ENCODE results near the gene FAM162A.
"Not testable (repeated sequence)": the region's sequence is repeated elsewhere in the genome, so short reads cannot be mapped to it uniquely, and the experiment has no call there.

FAM162A gene

DNA sequence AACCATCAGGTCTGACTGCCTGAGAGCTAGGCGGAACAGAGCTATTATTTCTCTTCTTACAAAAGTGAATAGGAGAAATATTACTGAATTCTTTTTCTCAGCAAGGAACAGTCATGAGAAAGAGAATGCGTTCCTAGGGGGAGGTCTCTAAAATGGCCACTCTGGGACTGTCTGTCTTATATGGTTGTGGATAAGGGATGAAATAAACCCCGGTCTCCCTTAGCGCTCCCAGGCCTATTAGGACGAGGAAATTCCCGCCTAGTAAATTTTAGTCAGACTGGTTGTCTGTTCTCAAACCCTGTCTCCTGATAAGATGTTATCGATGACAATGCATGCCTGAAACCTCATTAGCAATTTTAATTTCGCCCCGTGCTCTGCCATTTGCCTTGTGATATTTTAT is 52.0 kb downstream of the FAM162A start:
- Histone ChIP-seq H3K36me3 (ENCODE audit: insufficient read depth, low read length) (peaks cover 86% of the 10 kb centered on the region), H2AFZ (ENCODE audit: low read length) (no peak overlapping the region), H3K27ac (ENCODE audit: low read depth, low read length, poor library complexity, severe bottlenecking) (no peak overlapping the region), H3K4me1 (ENCODE audit: insufficient read depth, low read length, severe bottlenecking) (no peaks in the 10 kb centered on the region), H3K4me2 (ENCODE audit: low read length) (no peak overlapping the region), H3K4me3 (ENCODE audit: low read depth, low read length, poor library complexity, severe bottlenecking) (no peak overlapping the region), H3K27me3 (ENCODE audit: insufficient read depth, low read length) (no peaks in the 10 kb centered on the region), H3K9me2 (ENCODE audit: low read depth, low read length) (no peaks in the 10 kb centered on the region), H3K9me3 (ENCODE audit: low read length) (0 out of 2 replicates have a peak, but pooled peaks cover 2% of the 10 kb centered on the region), H4K20me1 (ENCODE audit: insufficient read depth, low read length) (no peaks in the 10 kb centered on the region), H3F3A (ENCODE audit: insufficient read depth, low read length) (no peaks in the 10 kb centered on the region), H3K79me2 (ENCODE audit: insufficient read depth, low read length) (no peaks in the 10 kb centered on the region), H3K9ac (ENCODE audit: low read length) (no peak overlapping the region)
- TF ChIP-seq, protein P1, sequence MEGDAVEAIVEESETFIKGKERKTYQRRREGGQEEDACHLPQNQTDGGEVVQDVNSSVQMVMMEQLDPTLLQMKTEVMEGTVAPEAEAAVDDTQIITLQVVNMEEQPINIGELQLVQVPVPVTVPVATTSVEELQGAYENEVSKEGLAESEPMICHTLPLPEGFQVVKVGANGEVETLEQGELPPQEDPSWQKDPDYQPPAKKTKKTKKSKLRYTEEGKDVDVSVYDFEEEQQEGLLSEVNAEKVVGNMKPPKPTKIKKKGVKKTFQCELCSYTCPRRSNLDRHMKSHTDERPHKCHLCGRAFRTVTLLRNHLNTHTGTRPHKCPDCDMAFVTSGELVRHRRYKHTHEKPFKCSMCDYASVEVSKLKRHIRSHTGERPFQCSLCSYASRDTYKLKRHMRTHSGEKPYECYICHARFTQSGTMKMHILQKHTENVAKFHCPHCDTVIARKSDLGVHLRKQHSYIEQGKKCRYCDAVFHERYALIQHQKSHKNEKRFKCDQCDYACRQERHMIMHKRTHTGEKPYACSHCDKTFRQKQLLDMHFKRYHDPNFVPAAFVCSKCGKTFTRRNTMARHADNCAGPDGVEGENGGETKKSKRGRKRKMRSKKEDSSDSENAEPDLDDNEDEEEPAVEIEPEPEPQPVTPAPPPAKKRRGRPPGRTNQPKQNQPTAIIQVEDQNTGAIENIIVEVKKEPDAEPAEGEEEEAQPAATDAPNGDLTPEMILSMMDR (IDR thresholded peaks at IDR 0.05; ENCODE audit: low read length): no peak

DNA sequence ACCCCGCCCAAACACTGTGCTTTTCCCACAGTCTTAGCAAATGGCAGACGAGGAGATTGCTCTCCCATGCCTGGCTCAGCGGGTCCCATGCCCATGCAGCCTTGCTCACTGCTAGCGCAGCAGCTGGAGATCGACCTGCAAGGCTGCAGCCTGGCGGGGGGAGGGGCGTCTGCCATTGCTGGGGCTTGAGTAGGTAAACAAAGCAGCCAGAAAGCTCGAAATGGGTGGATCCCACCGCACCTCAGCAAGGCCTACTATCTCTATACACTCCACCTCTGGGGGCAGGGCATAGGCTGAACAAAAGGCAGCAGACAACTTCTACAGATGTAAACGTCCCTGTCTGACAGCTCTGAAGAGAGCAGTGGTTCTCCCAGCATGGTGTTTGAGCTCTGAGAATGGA is 59.1 kb downstream of the FAM162A start:
- H3K27ac ChIP-seq (ENCODE audit: low read depth, low read length, poor library complexity, severe bottlenecking): no peak overlapping the region

DNA sequence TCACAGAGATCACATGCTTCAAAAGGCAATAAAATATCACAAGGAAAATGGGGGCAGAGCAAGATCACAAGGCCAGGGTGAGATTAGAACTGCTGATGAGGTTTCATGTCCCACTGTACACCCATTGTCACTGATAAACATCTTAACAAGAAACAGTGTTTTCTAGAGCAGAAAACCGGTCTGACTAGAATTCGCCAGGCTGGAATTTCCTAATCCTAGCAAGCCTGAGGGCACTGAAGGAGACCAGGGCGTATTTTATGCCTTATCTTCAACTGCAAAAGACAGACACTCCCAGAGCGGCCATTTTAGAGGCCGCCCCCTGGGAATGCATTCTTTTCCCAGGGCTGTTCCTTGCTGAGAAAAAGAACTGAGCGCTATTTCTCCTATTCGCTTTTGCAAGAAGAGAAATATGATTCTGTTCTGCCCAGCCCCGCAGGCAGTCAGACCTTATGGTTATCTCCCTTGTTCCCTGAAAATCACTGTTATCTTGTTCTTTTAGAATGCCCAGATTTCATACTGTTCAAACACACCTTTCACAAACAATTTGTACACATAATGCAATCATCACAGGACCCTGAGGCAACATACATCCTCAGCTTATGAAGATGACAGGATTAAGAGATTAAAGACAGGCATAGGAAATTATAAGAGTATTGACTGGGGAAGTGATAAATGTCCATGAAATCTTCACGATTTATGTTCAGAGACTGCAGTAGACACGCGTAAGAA is 59.9 kb downstream of the FAM162A start:
- not testable (repeated sequence) for H3K4me1 ChIP-seq (ENCODE audit: insufficient read depth, low read length, severe bottlenecking); H3K4me2 ChIP-seq (ENCODE audit: low read length); H3K27me3 ChIP-seq (ENCODE audit: insufficient read depth, low read length); H4K20me1 ChIP-seq (ENCODE audit: insufficient read depth, low read length); H3K4me3 ChIP-seq (ENCODE audit: low read depth, low read length, poor library complexity, severe bottlenecking); H3K9me2 ChIP-seq (ENCODE audit: low read depth, low read length); H3K9ac ChIP-seq (ENCODE audit: low read length); H3F3A ChIP-seq (ENCODE audit: insufficient read depth, low read length); H3K27ac ChIP-seq (ENCODE audit: low read depth, low read length, poor library complexity, severe bottlenecking); H3K79me2 ChIP-seq (ENCODE audit: insufficient read depth, low read length); H2AFZ ChIP-seq (ENCODE audit: low read length); H3K9me3 ChIP-seq (ENCODE audit: low read length)
- H3K36me3 ChIP-seq (ENCODE audit: insufficient read depth, low read length): peaks cover 80% of the 10 kb centered on the region

More for the DNA sequence above, 59.1 kb downstream of the FAM162A start:
- peaks cover 80% of the 10 kb centered on the region for H3K36me3 ChIP-seq (ENCODE audit: insufficient read depth, low read length)
- H2AFZ ChIP-seq (ENCODE audit: low read length): no peak overlapping the region
- no peak overlapping the region for H3K4me2 ChIP-seq (ENCODE audit: low read length)
- H3K27me3 ChIP-seq (ENCODE audit: insufficient read depth, low read length): no peaks in the 10 kb centered on the region
- H3K9me3 ChIP-seq (ENCODE audit: low read length): no peaks in the 10 kb centered on the region
- no peak overlapping the region for H3K9ac ChIP-seq (ENCODE audit: low read length)
- H3F3A ChIP-seq (ENCODE audit: insufficient read depth, low read length): no peaks in the 10 kb centered on the region
- no peaks in the 10 kb centered on the region for H3K79me2 ChIP-seq (ENCODE audit: insufficient read depth, low read length)
- no peak overlapping the region for H3K4me3 ChIP-seq (ENCODE audit: low read depth, low read length, poor library complexity, severe bottlenecking)
- no peaks in the 10 kb centered on the region for H3K9me2 ChIP-seq (ENCODE audit: low read depth, low read length)
- TF ChIP-seq EZH2 (IDR thresholded peaks at IDR 0.05; ENCODE audit: borderline replicate concordance, low read length): no peak
- TF ChIP-seq, protein P1 (IDR thresholded peaks at IDR 0.05; ENCODE audit: low read length): no peak
- H3K4me1 ChIP-seq (ENCODE audit: insufficient read depth, low read length, severe bottlenecking): no peaks in the 10 kb centered on the region
- no peaks in the 10 kb centered on the region for H4K20me1 ChIP-seq (ENCODE audit: insufficient read depth, low read length)

DNA sequence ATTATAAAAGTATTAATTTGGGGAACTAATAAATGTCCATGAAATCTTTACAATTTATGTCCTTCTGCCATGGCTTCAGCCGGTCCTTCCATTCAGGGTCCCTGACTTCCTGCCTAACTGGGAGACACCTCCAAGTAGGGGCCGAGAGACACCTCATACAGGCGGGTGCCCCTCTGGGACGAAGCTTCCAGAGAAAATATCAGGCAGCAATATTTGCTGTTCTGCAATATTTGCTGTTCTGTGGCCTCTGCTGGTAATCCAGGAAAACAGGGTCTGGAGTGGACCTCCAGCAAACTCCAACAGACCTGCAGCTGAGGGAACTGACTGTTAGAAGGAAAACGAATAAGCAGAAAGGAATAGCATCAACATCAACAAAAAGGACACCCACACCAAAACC is 60.5 kb downstream of the FAM162A start:
- H3K9me3 ChIP-seq (ENCODE audit: low read length); H3K27ac ChIP-seq (ENCODE audit: low read depth, low read length, poor library complexity, severe bottlenecking): not testable (repeated sequence)

DNA sequence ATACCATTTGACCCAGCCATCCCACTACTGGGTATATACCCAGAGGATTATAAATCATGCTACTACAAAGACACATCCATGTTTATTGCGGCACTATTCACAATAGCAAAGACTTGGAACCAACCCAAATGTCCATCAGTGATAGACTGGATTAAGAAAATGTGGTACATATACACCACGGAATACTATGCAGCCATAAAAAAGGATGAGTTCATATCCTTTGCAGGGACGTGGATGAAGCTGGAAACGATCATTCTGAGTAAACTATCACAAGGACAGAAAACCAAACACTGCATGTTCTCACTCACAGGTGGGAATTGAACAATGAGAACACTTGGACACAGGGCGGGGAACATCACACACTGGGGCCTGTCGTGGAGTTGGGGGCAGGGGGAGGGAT is 64.2 kb downstream of the FAM162A start:
- H2AFZ ChIP-seq (ENCODE audit: low read length); H3K27ac ChIP-seq (ENCODE audit: low read depth, low read length, poor library complexity, severe bottlenecking); H3K79me2 ChIP-seq (ENCODE audit: insufficient read depth, low read length); H3K9me3 ChIP-seq (ENCODE audit: low read length); H3K27me3 ChIP-seq (ENCODE audit: insufficient read depth, low read length); H3K9me2 ChIP-seq (ENCODE audit: low read depth, low read length); H3K4me2 ChIP-seq (ENCODE audit: low read length); H3K4me3 ChIP-seq (ENCODE audit: low read depth, low read length, poor library complexity, severe bottlenecking); H3F3A ChIP-seq (ENCODE audit: insufficient read depth, low read length); H4K20me1 ChIP-seq (ENCODE audit: insufficient read depth, low read length); H3K4me1 ChIP-seq (ENCODE audit: insufficient read depth, low read length, severe bottlenecking); H3K9ac ChIP-seq (ENCODE audit: low read length): not testable (repeated sequence)
- H3K36me3 ChIP-seq (ENCODE audit: insufficient read depth, low read length): peaks cover 76% of the 10 kb centered on the region

More for the DNA sequence above, 60.5 kb downstream of the FAM162A start:
- H3K4me2 ChIP-seq (ENCODE audit: low read length); H2AFZ ChIP-seq (ENCODE audit: low read length); H3K9me2 ChIP-seq (ENCODE audit: low read depth, low read length); H3K79me2 ChIP-seq (ENCODE audit: insufficient read depth, low read length); H3K4me1 ChIP-seq (ENCODE audit: insufficient read depth, low read length, severe bottlenecking); H3F3A ChIP-seq (ENCODE audit: insufficient read depth, low read length); H3K4me3 ChIP-seq (ENCODE audit: low read depth, low read length, poor library complexity, severe bottlenecking); H3K27me3 ChIP-seq (ENCODE audit: insufficient read depth, low read length); H3K9ac ChIP-seq (ENCODE audit: low read length); H4K20me1 ChIP-seq (ENCODE audit: insufficient read depth, low read length): not testable (repeated sequence)
- peaks cover 80% of the 10 kb centered on the region for H3K36me3 ChIP-seq (ENCODE audit: insufficient read depth, low read length)

Data from OCI-LY1 (cell line).